HG03064 (cell line): ENCODE measurements around the gene MBLAC2.
A peak's percentile ranks its signal among the peaks of the same experiment; 100 is the strongest.

Source experiments
- ATAC-seq: cut with Tn5 transposase; IDR thresholded peaks from one replicate; pipeline ENCODE4 v1.9.1; 2021; ENCODE audit warnings: low read depth; ENCODE audit not compliant: unreplicated experiment

MBLAC2 gene

GRCh38 chr5:90472783-90473395 lies 1.7 kb downstream of the MBLAC2 start:
- ATAC-seq = peak; percentile 3

GRCh38 chr5:90461288-90461687 lies 13.3 kb downstream of the MBLAC2 start:
- ATAC-seq = no peak

GRCh38 chr5:90446961-90447360 lies 27.6 kb downstream of the MBLAC2 start:
- no peak for ATAC-seq

- no peak for ATAC-seq
These were observed 33.9 kb downstream of the MBLAC2 start for GRCh38 chr5:90440644-90441043.

GRCh38 chr5:90438100-90438499 lies 36.5 kb downstream of the MBLAC2 start:
- no peak for ATAC-seq

- no peak for ATAC-seq
These were observed 36.9 kb downstream of the MBLAC2 start for GRCh38 chr5:90437663-90438062.

- peak; percentile 50 for ATAC-seq
These were observed 40.4 kb downstream of the MBLAC2 start for GRCh38 chr5:90434116-90434714.

GRCh38 chr5:90424245-90424644 lies 50.3 kb downstream of the MBLAC2 start:
- no peak for ATAC-seq

GRCh38 chr5:90421136-90421535 lies 53.4 kb downstream of the MBLAC2 start:
- ATAC-seq = no peak

GRCh38 chr5:90418214-90418613 lies 56.4 kb downstream of the MBLAC2 start:
- ATAC-seq = no peak

GRCh38 chr5:90410178-90410762 lies 64.3 kb downstream of the MBLAC2 start:
- peak; percentile 0 for ATAC-seq

GRCh38 chr5:90409318-90410177 lies 65.0 kb downstream of the MBLAC2 start, which contains the start of gene CETN3:
Gene CETN3 (minus strand): TSS chr5:90409756. CDS start chr5:90409661, 95 bp downstream.
- peak; percentile 93 for ATAC-seq

- no peak for ATAC-seq
These were observed 65.8 kb downstream of the MBLAC2 start for GRCh38 chr5:90408571-90409317.
